Stimulated activated CD4-positive, alpha-beta T cell treated with anti-CD3 and anti-CD28 coated beads, Interleukin-1b, Interleukin-23, amount 100 ng/mL, for 4 hours (primary cell): ENCODE results near the gene KLHDC1.
"Not testable (repeated sequence)": the region's sequence is repeated elsewhere in the genome, so short reads cannot be mapped to it uniquely, and the experiment has no call there.

Experiments
- DNase-seq, 2 donors: peaks; one replicate each; pipeline ENCODE4 v3.0.0-alpha.2; 2020; ENCODE audit warnings: low read depth in 2 of 2

Gene KLHDC1

DNA sequence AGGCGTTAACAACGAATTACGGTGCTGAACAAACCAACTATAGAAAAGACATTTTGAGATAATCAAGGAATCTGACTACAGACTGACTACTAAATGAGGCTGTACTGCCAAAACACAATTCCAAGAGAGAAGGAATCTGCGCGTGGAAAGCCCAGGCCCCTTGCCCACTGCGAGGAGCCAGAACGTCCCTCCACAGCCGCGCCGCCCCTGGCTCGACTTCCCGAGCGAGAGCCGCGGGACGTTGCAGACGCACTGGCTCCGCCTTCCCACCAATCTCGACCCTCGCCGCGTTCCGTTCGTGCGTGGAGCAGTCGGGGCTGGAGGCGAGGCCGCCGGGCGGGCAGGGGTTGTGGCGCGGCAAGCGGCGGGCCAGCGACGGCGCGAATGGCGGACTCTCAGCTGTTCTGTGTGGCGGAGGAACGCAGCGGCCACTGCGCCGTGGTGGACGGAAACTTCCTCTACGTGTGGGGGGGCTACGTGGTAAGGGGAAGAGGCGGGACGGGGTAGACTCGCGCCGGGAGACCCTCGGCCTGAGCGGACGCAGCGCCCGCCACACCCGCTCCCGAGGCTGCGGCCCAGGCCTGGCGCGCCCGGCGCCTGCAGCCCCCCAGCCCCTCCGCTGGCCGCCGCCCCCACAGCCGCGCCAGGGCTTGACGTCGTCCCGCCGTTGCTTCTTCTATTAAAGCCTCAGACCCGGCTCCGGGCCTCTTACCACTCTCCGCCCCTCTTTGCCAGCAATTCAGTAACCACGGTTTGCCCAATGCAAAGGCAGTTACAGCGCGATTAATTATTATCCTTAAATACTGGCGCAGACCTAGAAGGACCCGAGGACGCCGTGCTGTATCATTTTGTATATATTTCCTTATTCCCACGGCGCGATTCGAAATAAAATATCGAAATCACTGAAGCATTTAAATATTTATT, at the start of gene KLHDC1:
Gene KLHDC1 (plus strand): TSS at position 310 of the 924 bp plus-strand sequence. CDS start 75 bp downstream, at position 385.
- DNase-seq, result peak; percentile 62 to 69

GRCh38 chr14:49653508-49653907, 39.4 kb upstream of the KLHDC1 start:
- DNase-seq, result no peak

- DNase-seq, result no peak
Observed at GRCh38 chr14:49654511-49654910, 38.4 kb upstream of the KLHDC1 start.

DNA sequence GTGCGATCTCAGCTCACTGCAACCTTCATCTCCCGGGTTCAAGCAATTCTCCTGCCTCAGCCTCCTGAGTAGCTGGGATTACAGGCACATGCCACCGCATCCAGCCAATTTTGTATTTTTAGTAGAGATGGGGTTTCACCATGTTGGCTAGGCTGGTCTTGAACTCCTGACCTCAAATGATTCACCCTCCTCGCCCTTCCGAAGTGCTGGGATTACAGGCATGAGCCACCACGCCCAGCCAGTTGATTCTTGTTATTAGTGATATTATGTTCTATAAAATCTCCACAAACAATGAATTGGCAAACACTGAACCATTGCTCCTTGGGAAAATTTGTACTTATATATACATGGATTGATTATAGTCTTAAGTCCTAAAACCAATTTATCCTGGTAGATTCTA, 35.4 kb upstream of the KLHDC1 start:
- DNase-seq, result not testable (repeated sequence)

- DNase-seq, result no peak
Observed at GRCh38 chr14:49659526-49660455, 33.1 kb upstream of the KLHDC1 start.

GRCh38 chr14:49670475-49670874, 22.4 kb upstream of the KLHDC1 start:
- DNase-seq, result no peak

- DNase-seq, result no peak
Observed at GRCh38 chr14:49673586-49673985, 19.3 kb upstream of the KLHDC1 start.

DNA sequence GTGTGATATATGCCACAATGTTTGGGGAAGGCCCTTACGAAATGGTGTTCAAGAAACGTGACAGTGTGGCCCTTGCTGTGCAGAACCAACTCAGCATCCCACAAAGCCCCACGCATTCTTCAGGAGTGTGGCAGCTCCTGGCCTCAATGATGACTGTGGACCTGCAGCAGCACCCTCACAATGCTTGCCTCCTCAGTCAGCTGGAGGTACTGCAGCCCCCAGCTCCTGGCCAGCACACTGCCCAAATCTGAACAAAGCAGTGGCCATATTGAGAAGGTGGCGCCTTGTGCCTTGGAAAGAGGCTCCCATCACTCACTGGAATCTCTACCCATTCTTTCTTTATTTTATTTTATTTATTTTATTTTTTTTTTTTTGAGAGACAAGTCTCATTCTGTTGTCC, 15.3 kb upstream of the KLHDC1 start:
- DNase-seq, result no peak

DNA sequence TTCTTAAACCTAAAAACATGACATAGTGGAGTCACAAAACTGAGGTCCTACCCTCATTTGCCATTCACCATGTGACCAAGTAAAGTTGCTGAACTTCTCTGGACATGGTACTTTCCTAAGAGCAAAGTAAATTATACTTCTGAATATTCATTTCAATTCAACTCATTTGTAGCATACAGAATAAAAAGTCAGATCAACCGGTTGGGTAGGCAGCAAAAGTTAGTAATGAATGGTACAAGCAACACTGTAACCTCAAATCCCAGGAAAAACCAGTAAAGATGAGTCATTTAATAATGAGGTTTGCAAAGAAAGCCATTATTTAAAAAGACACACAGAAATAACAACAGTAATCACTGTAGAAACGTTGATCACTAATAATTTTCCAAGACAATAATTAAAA, 13.6 kb upstream of the KLHDC1 start:
- no peak for DNase-seq

DNA sequence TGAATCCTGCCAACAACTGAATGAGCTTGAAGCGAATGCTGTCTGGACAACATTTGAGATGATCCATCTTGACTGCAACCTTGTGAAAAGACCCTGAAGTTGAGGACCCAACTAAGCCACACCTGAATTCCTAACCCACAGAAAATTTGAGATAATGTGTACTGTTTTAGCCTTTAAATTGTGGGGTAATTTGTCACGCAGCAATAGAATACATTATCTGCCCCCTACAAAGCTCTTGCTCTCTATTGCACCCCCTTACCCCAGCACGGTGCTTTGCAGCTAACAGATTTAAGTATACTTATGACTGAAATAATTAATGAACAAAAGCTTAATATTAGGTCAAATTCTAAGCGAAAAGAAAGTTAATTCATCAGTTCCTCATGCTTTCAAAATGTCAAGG, 6.5 kb upstream of the KLHDC1 start:
- DNase-seq, result no peak

- DNase-seq, result peak; percentile 66 to 79
Observed at GRCh38 chr14:49687942-49688700, 4.8 kb upstream of the KLHDC1 start, which contains the start of gene POLE2. Gene POLE2, minus strand, starts transcription at chr14:49688214. Its CDS starts 11 bp downstream, at chr14:49688203.

- DNase-seq, result no peak
Observed at GRCh38 chr14:49688701-49689030, 4.3 kb upstream of the KLHDC1 start.

DNA sequence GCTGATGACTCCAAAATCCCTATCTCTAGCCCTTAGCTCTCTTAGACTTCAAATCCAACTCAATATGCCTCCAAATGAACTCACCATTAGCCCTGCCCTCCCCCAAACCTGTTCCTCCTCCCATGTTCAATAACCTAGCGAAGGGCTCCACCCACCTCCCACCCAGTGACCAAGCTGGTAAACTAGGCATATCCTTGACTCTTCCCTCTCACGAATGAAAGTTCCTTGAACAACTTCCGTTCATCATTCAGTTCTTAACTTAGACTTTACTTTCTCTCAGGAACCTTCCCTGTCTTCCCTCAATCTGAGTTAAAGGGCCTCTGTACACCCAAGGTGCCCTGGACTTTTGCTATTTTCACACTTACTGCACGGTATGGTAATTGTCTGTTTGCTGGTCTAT, 1.9 kb upstream of the KLHDC1 start:
- DNase-seq, result no peak

DNA sequence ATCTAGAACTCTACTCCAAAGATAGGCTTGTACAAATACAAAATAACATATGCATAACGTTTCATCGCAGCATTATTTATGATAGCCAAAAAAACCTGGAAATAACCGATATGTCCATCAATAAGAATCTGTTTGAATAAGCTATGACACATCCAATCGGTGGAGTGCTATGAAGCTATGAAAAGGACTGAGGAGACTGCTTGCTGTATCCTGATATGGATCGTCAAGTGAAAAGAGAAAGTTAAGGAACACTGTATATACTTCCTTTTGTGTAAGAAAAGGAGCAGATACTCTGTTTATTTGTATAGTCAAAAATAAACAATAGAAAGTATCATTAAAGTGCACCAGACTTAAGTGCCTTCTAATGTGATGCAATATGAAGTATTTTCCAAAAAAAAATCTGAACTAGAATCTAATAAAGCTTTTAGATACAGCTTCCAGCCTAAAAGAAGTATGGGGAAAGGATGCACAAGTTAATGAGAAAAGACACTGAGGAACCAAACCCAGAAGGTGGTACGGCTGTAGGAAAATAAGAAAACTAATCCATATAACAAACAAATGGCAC, 645 bp upstream of the KLHDC1 start:
- DNase-seq, result no peak

DNA sequence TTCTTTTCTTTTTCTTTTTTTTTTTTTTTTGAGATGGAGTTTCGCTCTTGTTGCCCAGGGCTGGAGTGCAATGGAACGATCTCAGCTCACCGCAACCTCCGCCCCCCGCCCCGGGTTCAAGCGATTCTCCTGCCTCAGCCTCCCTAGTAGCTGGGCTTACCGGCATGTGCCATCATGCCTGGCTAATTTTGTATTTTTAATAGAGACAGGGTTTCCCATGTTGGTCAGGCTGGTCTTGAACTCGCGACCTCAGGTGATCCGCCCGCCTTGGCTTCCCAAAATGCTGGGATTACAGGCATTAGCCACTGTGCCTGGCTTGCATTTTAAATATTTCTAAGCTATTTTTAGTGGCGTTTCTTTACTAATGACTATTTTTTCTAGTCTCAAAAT, 810 bp downstream of the KLHDC1 start:
- not testable (repeated sequence) for DNase-seq

DNA sequence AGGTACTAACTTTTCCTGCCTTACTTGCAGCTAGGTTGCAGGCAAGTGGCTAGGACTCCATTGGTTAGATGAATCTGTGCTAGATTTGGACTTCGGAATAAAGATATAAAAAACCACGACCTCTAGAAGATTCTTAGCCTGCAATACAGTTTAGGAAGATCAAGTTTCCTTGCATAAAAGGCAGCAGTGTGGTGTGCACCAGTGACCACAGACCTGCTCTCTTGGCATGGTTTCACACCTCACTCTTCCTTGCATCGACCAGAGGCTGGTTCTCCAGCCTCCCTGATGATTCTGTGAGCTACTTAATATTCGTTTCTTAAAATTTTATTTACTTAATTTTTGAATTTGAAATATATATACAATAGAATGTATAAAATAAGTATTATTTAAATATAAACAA, 9.8 kb downstream of the KLHDC1 start:
- no peak for DNase-seq

- no peak for DNase-seq
Observed at GRCh38 chr14:49703965-49704364, 11.0 kb downstream of the KLHDC1 start.

- not testable (repeated sequence) for DNase-seq
Observed at GRCh38 chr14:49704471-49704870, 11.6 kb downstream of the KLHDC1 start.

- DNase-seq, result not testable (repeated sequence)
Observed at GRCh38 chr14:49710993-49711392, 18.1 kb downstream of the KLHDC1 start.

DNA sequence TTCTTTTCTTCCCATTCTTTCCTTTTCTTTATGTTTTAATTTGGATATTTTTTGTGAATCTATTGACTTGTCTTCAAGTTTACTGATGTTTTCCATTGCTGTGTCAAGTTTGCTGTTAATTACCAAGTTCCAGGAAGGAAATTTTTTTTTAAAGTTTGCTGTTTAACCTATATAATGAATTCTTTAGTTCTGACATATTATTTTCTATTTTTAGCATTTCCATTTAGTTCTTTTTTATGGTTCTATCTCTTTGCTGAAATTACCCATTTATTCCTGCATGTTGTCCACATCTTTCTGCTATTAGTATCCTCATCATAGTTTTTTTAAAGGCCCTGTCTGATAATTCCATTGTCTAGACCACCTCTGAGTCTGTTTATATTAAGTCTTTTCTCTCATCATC, 27.8 kb downstream of the KLHDC1 start:
- DNase-seq, result no peak

DNA sequence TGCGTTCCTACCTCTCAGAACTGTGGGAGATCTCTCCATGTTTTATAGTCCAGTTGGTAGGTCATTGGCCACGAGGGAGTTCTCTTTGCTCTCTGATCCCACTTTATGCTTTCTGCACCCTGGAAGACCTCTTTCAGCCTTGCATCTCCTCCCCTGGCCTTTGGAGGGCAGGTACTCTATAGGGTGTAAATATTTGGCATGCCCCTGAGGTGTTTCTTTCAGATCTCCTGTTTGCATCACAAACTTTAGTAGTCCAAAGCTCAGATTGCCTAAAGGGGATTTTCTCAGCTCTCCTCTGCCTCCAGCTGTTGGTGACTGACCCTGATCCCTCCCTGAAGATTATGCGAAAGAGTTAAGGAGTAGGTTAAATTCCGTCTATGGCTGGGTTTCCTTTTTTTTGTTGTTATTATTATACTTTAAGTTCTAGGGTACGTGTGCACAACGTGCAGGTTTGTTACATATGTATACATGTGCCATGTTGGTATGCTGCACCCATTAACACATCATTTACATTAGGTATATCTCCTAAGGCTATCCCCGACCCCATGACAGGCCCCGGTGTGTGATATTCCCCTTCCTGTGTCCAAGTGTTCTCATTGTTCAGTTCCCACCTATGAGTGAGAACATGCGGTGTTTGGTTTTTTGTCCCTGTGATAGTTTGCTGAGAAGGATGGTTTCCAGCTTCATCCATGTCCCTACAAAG, 29.0 kb downstream of the KLHDC1 start:
- not testable (repeated sequence) for DNase-seq
